Activated gamma-delta T cell treated with Interleukin-2 at 50 U/mL for 16 hours (primary cell): ENCODE measurements around the gene EPGN.

Experiments
- DNase-seq: peaks from one replicate; pipeline ENCODE4 v3.0.0-alpha.2; 2020

EPGN gene, protein sequence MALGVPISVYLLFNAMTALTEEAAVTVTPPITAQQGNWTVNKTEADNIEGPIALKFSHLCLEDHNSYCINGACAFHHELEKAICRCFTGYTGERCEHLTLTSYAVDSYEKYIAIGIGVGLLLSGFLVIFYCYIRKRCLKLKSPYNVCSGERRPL

DNA sequence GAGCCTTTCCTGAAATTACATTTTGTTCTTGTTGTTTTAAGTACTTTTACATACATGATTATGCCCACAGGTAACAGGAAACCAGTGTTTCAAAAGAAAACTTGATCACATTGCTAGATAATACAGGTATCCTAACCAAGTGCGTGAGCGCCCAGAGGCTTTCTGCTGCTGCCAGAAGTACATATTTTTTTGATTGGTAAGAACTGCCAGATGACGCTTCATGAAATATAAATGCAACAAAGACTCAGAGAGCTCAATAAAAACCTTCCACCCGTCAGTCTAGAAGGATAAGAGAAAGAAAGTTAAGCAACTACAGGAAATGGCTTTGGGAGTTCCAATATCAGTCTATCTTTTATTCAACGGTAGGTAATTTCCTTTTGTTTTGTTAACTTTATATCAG, at the start of gene EPGN:
Gene EPGN (plus strand): TSS at position 256 of the 400 bp plus-strand sequence. CDS start 64 bp downstream, at position 320.
- no peak for DNase-seq

DNA sequence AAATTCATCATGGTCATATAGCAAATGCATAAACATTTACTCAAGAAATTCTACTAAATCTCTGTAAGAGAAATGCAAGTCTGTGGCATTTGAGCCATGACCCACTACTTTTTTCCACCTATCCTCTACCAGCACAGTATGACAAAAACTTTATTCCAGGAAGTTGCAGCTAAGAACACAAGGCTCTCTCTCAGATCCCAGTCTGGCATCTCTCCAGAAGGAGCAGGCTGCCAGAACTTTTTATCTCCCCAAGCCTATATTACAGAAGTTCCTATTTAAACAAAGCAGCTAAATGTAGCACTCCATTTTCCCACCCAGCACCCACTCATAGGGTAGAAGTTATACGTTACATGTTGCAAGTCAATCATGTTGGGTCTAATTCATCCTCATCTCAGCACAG, 49.3 kb upstream of the EPGN start:
- DNase-seq: no peak

DNA sequence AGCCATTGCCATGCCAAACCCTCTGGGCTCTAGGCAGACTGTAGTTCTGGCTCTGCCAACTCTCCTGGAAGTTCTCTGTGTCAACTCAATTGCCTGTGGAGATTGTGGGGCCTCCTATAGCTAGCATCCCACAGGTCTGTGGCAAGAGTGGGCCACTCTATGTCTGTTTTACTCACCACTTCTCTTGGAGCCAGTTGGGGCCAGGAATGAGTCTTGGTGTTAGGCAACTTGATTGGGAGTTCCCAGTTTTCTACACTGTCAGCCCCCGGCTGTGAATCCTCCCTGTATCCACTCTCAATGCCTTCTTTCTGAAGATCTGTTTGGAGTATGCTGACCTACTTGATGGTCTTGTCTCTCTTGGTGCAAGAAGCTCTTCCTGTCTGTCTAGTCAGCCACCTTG, 48.2 kb upstream of the EPGN start:
- no peak for DNase-seq

DNA sequence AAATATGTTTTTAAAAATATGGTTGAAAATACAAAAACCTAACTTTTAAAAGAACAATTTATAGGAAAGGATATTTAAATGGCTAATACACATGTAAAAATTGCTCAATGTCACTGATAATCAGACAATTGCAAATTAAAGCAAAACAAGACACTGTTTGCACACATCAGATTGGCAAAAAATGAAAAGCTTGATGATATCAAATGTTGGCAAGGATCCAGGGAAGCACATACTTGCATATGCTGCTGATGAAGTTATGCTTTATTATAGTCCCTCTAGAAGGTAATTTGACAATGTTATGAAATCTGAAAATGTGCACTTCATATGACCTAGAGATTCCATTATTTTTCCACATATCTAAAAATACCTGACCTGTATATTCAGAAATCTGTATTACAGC, 45.7 kb upstream of the EPGN start:
- no peak for DNase-seq

DNA sequence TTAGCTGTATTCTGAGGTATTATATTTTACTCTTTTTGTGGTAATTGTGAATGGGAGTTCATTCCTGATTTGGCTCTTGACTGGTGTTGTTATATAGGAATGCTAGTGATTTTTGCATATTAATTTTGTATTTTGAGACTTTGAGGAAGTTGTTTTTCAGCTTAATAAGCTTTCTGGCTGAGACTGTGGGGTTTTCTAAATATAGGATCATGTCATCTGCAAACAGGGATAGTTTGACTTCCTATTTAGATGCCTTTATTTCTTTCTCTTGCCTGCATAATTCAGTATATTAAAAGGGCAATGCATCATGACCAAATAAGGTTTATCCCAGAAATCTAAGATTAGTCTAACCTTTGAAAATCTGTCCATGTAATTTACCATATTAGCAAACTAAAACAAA, 44.7 kb upstream of the EPGN start:
- DNase-seq: no peak

DNA sequence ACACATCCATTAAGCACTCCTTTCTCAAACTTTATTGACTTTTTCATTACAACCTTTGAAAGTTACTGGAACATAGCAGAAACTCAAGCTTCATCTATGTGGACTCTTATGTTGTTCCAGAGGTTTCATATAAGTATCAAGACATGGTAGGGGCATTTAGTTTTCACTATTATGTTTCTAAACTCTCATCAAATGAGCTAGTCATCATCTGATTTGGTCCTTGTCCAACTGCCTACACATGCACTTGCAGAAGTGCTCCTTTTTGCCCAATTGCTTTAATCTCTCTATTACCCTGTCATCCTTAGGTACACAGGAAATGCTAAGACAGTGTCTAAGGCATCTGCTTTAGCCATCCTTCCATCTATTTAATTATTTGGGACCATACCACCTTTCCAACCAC, 42.2 kb upstream of the EPGN start:
- no peak for DNase-seq

DNA sequence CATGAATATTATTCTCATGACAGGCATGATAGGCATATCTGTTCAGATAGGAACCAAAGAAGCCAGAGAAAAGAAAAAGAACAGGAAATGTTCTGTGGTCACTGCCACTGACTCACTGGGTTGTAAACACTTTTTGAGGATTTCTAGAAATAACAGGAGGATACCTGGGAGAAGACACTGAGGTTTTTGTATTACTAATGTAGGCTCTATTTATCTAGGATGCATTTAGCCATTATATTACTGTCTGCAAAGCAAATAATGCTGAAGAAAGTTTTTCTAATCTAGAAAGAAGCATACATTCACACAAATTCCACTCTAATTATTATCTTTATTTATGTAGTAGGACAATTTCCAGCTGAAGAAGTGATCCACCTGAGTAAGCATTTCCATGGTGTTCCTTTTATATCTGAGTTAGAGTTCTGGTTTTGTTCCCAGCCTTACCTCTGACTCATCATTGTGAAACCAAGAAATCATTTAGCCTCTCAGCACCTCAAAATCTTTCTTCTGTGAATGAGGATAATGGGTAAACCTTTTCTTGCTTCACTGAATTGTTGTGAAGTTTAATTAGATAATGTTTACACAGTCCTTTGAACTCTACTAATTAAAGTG, 40.2 kb upstream of the EPGN start:
- DNase-seq: no peak

DNA sequence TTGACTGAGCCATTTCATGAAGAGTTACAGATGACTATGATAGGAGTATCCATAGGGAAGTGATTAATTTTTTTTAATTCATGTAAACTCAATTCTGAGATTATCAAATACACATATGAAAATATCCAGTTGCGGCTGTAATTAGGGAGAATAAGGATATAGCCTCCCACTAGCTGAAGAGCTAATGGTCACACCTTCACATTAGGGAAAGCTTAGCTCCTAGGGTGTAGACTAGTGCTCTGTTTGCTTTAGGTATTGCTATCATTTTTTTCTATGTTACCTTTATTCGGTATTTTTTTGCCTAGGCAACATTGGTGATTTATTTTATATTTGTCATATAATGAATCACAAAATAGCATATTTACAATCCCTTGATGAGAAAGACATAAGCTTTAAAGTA, 39.6 kb upstream of the EPGN start:
- DNase-seq: no peak

DNA sequence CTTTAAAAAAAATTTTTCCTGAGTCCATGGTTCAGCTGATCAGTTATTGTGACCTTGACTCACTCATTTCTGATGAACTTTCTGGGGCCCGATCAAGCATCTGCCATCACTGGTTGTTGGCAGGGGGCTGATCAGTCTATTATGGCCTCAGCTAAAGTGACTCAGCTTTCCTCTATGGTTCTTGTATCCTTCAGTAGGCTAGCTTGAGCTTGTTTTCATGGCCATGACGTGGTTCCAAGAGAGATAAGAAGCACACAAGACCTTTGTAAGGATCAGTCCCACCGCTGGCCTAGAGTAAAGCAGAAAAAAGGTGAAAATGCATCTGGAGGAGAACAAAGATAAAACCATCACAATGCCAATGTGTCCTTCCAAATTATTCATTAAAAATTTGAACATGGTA, 29.8 kb upstream of the EPGN start:
- DNase-seq: no peak

DNA sequence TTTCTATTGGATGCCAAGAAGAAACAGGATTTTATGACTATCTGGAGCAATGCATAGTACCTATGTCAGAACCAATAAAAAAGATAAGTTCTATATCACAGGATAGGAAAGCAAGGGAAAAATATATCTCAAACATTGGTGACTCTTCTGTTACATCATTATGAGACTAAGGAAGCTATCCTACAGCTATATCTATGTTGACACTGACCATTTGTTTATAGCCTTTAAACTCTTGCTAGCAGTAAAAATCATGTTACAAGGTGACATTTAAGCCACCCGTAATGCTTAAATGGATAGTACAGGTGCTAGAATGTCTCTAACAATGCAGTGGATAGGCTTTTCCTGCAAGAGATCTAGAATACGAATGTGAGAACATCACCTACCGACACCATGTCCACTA, 28.6 kb upstream of the EPGN start:
- DNase-seq: no peak

DNA sequence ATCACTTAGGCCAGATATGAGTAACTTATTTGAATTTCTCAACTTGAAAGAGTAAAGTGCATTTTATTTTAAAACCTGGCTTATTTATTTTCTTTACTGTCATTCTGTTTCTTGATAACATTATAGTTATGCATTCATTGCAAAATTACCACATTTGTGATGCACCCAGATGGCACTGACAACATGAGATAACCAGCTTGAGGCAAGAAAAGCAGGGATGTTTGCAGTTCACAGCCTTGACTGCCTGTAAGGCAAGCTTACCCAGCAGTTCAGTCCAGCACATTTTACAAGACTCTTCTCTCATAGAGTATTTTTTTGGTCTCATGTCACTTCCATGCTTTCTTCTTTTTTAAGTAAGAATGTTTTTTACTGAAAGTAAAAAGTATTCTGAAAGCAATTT, 25.3 kb upstream of the EPGN start:
- DNase-seq: no peak

DNA sequence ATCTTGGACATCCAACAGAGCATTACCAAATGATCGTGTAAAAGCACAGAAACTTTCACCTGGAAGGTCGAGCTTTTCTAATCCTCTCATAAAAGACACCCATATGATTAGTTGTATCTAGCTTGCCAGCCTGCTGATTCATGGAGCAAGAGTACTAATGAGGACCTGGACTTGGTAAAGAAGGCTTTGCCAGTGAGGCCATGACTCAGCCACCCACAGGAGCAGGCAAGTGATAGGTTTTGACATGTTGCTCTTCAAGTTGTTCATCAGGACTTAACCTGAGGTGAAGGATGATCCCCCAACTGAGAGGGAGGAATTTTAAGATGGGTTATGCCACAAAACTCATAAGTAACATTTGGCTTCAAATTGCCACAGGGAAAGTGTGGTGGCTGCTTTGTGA, 24.7 kb upstream of the EPGN start:
- no peak for DNase-seq

DNA sequence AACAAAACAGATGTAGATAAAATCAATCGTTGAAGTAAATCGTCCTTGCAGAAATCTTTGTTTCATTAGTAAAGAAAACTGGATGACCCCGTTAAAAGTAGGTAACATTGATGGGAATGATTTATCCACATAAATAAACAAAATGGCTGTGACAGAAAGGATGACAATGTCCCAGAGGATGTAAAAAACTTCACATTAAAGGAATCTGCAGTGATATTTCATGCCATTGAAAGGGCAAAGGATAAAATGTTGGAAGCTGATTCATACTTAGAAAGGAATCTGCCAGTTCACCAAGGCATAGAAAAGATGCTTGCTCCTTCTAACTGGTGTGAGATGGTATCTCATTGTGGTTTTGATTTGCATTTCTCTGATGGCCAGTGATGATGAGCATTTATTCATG, 24.2 kb upstream of the EPGN start:
- DNase-seq: no peak

DNA sequence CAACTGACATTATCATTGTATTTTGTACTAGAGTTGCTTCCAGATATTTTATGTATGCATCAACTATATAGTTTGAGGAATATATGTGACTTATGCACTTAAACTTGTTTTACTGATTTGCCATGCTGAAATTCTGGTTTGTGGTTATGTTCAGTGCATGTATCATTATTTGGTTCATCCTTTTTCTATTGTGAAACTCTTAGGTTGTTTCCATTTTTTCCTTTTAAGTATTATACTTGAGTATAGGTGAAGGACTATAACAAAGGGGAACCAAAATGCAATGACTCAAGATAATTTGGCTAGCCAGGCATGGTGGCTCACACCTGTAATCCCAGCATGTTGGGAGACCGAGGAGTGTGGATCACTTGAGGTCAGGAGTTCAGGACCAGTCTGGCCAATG, 21.1 kb upstream of the EPGN start:
- DNase-seq: no peak

DNA sequence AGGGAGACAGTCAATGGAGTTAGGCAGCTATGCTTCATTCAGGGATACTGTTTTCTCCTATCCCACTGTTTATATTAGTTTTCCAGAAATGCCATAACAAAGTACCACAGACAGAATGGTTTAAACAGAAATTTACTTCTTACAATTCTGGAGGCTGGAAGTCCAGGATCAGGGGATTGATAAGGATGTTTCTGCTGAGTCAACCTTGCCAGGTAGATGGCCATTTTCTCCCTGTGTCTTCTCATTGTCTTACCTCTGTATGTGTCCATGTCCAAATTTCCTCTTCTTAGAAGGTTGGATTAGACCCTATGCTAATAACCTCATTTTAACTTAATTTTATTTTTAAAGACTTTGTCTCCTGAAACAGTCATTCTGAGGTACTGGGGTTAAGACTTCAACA, 20.5 kb upstream of the EPGN start:
- no peak for DNase-seq

DNA sequence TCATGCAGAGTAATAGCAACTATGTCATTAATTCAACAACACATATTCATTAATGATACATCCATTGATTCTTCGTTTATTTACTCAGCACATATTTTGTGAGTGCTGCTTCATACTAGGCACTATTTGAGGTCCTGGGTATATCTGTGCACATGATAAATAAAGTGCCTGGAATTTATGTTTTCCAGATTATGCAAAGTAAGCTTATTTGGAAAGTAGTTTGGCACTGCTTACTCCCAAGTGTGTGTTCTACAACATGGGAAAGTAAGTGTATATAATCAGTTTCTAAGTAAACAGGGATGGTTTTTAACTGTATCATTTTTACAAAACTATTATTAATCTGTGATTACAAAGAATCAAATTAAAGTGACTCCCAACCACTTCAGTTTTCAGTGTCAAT, 16.8 kb upstream of the EPGN start:
- DNase-seq: no peak

DNA sequence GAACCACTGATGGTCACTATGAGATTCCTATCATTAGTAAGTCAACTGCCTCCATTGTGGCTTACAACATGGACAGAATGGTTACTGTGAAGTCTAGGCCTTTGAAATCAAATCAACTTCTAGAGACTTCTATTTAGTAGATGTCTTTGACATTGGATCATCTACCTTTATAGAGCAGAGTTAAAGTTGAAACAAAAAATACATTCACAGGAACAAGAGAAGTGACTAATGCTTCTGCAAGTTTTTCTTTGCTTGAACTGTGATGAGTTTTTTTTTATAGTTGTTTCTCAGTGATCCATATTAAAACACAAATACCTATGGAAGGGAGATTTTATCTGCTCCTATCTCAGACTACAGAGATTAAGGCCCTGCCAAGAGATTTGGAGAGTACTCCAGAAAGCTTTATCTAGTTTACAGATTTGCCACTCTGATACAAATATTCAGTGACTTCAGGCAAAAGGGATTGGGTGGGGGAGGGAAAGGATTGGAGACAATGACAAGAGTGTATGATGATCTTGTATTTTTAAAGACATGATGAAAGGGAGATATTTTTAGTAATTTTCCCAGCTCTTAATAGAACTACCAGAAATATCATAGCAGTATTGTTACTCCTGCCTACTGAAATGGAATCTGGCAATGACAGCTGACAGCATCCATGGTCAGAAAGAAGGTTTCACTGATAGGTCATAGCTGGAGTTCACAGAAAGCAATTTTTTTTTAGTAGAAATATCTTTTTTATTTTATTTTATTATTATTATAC, 16.0 kb upstream of the EPGN start:
- no peak for DNase-seq

DNA sequence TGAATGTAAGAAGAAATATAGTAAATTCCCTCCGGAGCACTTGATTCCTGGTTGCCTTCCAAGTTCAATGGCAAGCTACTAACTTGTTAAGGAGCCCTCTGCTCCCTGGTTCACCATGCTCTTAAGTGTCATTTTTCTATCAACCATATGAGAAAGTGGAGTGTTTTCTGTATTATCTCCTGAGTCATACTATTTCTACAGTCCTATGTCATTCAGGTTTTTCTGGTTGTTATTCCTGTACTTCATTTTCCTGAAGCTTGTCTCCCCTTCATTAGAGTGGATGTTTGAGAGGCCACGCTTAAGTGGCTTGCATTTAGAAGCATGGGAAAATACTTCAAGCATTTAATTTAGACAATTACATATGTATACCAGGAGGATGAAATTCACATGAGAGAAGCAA, 14.7 kb upstream of the EPGN start:
- no peak for DNase-seq

DNA sequence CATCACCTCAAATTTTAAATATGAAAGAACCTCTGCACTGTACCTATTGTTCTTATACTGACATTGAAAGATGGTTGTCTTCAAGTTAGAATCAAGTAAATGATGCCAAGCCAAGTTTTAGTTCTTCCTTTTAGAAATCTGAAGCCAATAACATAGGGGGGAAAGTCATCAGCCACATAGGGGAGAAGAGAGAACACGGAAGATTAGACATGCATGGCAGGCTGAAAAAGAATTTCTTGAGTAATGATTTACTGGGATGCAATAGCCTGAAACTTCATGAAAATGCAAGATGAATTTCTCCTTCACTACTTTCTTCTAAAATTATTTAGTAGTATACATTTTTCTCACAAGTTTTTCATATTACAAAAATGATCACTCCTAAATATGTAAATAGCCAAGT, 13.6 kb upstream of the EPGN start:
- no peak for DNase-seq

DNA sequence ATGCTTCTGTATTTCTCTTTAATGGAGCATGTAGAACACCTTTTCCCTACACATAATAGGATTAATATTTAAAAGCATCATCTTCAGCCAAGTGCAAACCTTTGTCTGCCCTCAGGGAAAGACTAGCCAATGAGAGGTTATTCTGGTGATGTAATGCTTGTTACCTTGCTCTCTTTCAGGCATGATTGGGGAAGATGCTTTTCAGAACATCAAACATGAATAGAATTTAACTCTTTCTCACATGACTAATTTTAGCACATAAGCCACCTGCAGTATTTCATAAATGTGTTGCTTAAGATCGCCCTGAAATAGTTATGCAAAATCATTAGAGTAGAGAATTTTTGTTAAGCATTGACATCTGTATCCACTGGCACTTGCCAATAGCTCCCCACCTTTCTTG, 10.7 kb upstream of the EPGN start:
- no peak for DNase-seq

DNA sequence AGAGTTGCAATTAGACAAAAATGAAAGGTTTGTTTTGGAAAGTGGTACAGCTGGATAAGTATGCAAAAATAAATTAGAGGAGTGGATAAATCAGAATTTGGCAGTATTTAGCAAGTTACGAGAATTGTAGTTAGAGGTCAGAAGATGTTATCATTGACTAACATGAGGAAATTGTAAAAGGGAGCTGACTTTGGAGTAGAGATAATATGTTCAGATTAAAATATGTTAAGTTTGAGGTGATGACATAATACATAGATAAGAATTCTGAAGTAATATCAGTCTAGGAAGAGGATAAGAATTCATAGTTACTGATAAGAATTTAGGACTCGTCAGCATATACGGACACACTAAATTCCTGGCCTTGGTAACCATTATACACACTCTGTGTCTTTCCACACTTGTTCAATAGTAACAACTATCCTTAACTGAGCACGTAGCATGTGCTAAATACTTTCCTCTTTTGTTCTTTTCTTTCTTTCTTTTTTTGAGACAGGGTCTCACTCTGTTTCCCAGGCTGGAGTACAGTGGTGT, 4.1 kb upstream of the EPGN start:
- no peak for DNase-seq

DNA sequence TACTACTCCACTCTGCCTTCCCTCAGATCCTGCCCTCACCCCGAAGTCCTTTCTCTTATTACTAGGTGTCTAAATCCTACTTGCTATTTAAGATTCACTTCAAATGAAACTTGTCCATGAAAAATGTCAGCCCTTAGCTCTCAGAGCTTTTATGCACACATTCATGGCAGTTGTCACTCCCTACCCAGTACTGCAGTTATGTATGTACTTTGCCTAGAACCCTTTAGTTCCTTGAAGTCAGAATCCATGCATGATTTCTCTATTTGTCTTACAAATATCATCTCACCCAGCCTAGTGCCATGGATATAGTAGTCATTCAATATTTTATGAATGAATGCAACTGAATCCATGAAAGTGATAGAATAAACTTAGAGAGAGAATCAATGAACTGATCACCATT, 3.3 kb upstream of the EPGN start:
- no peak for DNase-seq

DNA sequence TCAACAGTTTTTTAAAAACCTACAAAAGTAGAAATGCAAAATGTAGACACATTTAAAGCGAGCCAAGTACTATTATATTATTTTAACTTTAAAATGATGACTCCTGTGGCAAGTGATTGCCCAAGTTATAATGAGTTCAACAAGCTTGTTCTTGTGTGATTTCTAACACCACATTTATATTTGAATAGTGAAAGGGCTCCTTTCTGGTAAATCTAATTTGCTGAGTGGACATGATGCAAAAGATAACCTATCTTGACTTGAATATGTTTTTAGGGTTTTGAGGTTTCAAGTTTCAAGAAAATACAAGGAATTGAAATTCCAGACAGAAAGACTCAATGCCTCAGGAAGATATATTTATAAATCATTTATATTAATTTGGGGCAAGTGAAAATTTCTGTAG, 1.1 kb upstream of the EPGN start:
- no peak for DNase-seq

DNA sequence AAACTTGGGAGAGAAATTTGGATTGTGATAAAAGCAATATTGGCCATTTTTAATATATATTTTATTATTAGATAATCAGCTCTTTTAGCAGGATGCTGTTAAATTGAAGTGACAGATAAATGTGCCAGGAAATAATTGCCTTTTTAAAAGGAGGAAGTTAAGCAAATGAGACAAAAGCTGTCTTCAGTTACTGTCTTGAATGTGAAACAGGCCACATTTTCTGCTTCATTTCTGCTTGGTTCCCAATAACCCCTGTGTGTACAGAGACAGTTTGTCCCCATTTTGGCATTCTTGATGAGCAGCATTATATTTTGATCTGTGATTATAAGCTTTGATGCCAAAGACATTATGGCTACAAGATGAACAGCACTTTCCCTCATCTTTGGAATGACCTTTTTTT, 953 bp downstream of the EPGN start:
- no peak for DNase-seq
